ENCODE results near the gene ANKRD33B. TPM values are rescaled to one million over a fixed set of nuclear protein-coding genes. Genes with fewer than 3 reads are reported as not detected.
"Not testable (repeated sequence)": the region's sequence is repeated elsewhere in the genome, so short reads cannot be mapped to it uniquely, and the experiment has no call there.

Gene ANKRD33B
- total RNA-seq, 1 experiment from 2014 or later = 25.3 TPM

GRCh38 chr5:10545084-10545483 lies 18.8 kb upstream of the ANKRD33B start:
- Mint-ChIP-seq H3K4me1 (ENCODE audit: low read depth, unreplicated experiment) (no peaks in the 10 kb centered on the region), H3K4me3 (ENCODE audit: unreplicated experiment) (no peak overlapping the region), H3K27me3 (ENCODE audit: insufficient read depth, unreplicated experiment) (no peaks in the 10 kb centered on the region), H3K27ac (ENCODE audit: unreplicated experiment) (no peak overlapping the region), H3K9me3 (ENCODE audit: unreplicated experiment) (no peaks in the 10 kb centered on the region), H3K36me3 (ENCODE audit: insufficient read depth, unreplicated experiment) (peaks cover 6% of the 10 kb centered on the region)
- BruUV-seq (replicated peaks) = no TSS peak
- POLR2A ChIA-PET = no interaction called here
- peaks cover 6% of the 10 kb centered on the region for H3K4me1 ChIP-seq
- DNase-seq = no peak
- CTCF ChIA-PET = no interaction called here
- H3K36me3 ChIP-seq (ENCODE audit: control insufficient read depth, insufficient read depth, low read length) = no peaks in the 10 kb centered on the region
- H3K9me3 ChIP-seq = no peaks in the 10 kb centered on the region
- H3K4me3 ChIP-seq (ENCODE audit: low read depth, low read length) = no peak overlapping the region
- H3K27me3 ChIP-seq (replicated peaks; ENCODE audit: control insufficient read depth, insufficient read depth, low read length) = no peaks in the 10 kb centered on the region
- intact Hi-C loops (cut with micrococcal nuclease; ENCODE audit: unreplicated experiment) = no loop called here
- no peak for TF ChIP-seq CTCF (IDR thresholded peaks at IDR 0.05; ENCODE audit: insufficient read depth in 1 of 2, low read depth in 1 of 2, low read length in 1 of 2, severe bottlenecking in 1 of 2, unreplicated experiment in 1 of 2)

GRCh38 chr5:10546186-10546585 lies 17.7 kb upstream of the ANKRD33B start:
- Histone ChIP-seq H3K4me3 (ENCODE audit: low read depth, low read length) (no peak overlapping the region), H3K4me1 (peaks cover 17% of the 10 kb centered on the region), H3K27me3 (replicated peaks; ENCODE audit: control insufficient read depth, insufficient read depth, low read length) (no peaks in the 10 kb centered on the region), H3K36me3 (ENCODE audit: control insufficient read depth, insufficient read depth, low read length) (no peaks in the 10 kb centered on the region), H3K9me3 (no peaks in the 10 kb centered on the region)
- intact Hi-C loops (cut with micrococcal nuclease; ENCODE audit: unreplicated experiment) = no loop called here
- Mint-ChIP-seq H3K4me1 (ENCODE audit: low read depth, unreplicated experiment) (peaks cover 9% of the 10 kb centered on the region), H3K27me3 (ENCODE audit: insufficient read depth, unreplicated experiment) (no peaks in the 10 kb centered on the region), H3K4me3 (ENCODE audit: unreplicated experiment) (no peak overlapping the region), H3K27ac (ENCODE audit: unreplicated experiment) (no peak overlapping the region), H3K36me3 (ENCODE audit: insufficient read depth, unreplicated experiment) (peaks cover 10% of the 10 kb centered on the region), H3K9me3 (ENCODE audit: unreplicated experiment) (no peaks in the 10 kb centered on the region)
- DNase-seq = no peak
- no TSS peak for BruUV-seq (replicated peaks)
- ChIA-PET POLR2A (no interaction called here), CTCF (no interaction called here)
- TF ChIP-seq CTCF (IDR thresholded peaks at IDR 0.05; ENCODE audit: insufficient read depth in 1 of 2, low read depth in 1 of 2, low read length in 1 of 2, severe bottlenecking in 1 of 2, unreplicated experiment in 1 of 2) = no peak

- ChIA-PET POLR2A (no interaction called here), CTCF (no interaction called here)
- peaks cover 21% of the 10 kb centered on the region for H3K36me3 Mint-ChIP-seq (ENCODE audit: insufficient read depth, unreplicated experiment)
- H3K27me3 ChIP-seq (replicated peaks; ENCODE audit: control insufficient read depth, insufficient read depth, low read length) = no peaks in the 10 kb centered on the region
- no TSS peak for BruUV-seq (replicated peaks)
- TF ChIP-seq CTCF (IDR thresholded peaks at IDR 0.05; ENCODE audit: insufficient read depth in 1 of 2, low read depth in 1 of 2, low read length in 1 of 2, severe bottlenecking in 1 of 2, unreplicated experiment in 1 of 2) = no peak
- no peaks in the 10 kb centered on the region for H3K27me3 Mint-ChIP-seq (ENCODE audit: insufficient read depth, unreplicated experiment)
- no peak overlapping the region for H3K27ac Mint-ChIP-seq (ENCODE audit: unreplicated experiment)
- no peak overlapping the region for H3K4me3 ChIP-seq (ENCODE audit: low read depth, low read length)
- no peaks in the 10 kb centered on the region for H3K9me3 Mint-ChIP-seq (ENCODE audit: unreplicated experiment)
- peaks cover 30% of the 10 kb centered on the region for H3K4me1 Mint-ChIP-seq (ENCODE audit: low read depth, unreplicated experiment)
- H3K36me3 ChIP-seq (ENCODE audit: control insufficient read depth, insufficient read depth, low read length) = no peaks in the 10 kb centered on the region
- H3K4me3 Mint-ChIP-seq (ENCODE audit: unreplicated experiment) = no peak overlapping the region
- H3K9me3 ChIP-seq = no peaks in the 10 kb centered on the region
- H3K4me1 ChIP-seq = peaks cover 39% of the 10 kb centered on the region
- no peak for DNase-seq
- intact Hi-C loops (cut with micrococcal nuclease; ENCODE audit: unreplicated experiment) = no loop called here
Measured at GRCh38 chr5:10548418-10549122, 15.3 kb upstream of the ANKRD33B start.

- H3K4me1 ChIP-seq = peaks cover 44% of the 10 kb centered on the region
- H3K27me3 Mint-ChIP-seq (ENCODE audit: insufficient read depth, unreplicated experiment); H3K4me3 Mint-ChIP-seq (ENCODE audit: unreplicated experiment); H3K9me3 ChIP-seq; H3K36me3 ChIP-seq (ENCODE audit: control insufficient read depth, insufficient read depth, low read length); H3K27ac Mint-ChIP-seq (ENCODE audit: unreplicated experiment); H3K9me3 Mint-ChIP-seq (ENCODE audit: unreplicated experiment); POLR2A ChIA-PET; CTCF ChIA-PET; H3K27me3 ChIP-seq (replicated peaks; ENCODE audit: control insufficient read depth, insufficient read depth, low read length); BruUV-seq (replicated peaks); H3K4me3 ChIP-seq (ENCODE audit: low read depth, low read length); DNase-seq; intact Hi-C loops (cut with micrococcal nuclease; ENCODE audit: unreplicated experiment): not testable (repeated sequence)
- Mint-ChIP-seq H3K36me3 (ENCODE audit: insufficient read depth, unreplicated experiment) (peaks cover 21% of the 10 kb centered on the region), H3K4me1 (ENCODE audit: low read depth, unreplicated experiment) (peaks cover 34% of the 10 kb centered on the region)
Measured at GRCh38 chr5:10549123-10549514, 14.8 kb upstream of the ANKRD33B start.
